HL-60 (cell line): Measurements from ENCODE around the gene VN1R5.

Experiments
- CTCF ChIP-seq: IDR thresholded peaks from one replicate; pipeline ENCODE4 v1.5.1; 2011; ENCODE audit warnings: low read length, control low read depth, inconsistent platforms; ENCODE audit not compliant: insufficient read depth
- GABPA ChIP-seq: IDR thresholded peaks from 2 replicates; pipeline ENCODE4 v1.6.1; 2012; ENCODE audit warnings: low read depth
- POLR2AphosphoS5 ChIP-seq: IDR thresholded peaks from 2 replicates; pipeline ENCODE4 v1.6.1; 2012; ENCODE audit warnings: low read depth
- REST ChIP-seq: IDR thresholded peaks from 2 replicates; pipeline ENCODE4 v1.6.1; 2012; ENCODE audit warnings: low read depth; ENCODE audit not compliant: insufficient replicate concordance

GRCh38 chr1:247297263-247298123 lies 41.6 kb downstream of the VN1R5 start:
- TF ChIP-seq CTCF (no peak), REST (no peak), POLR2AphosphoS5 (no peak), GABPA (no peak)
